Skin of body (tissue), 2 donors: ENCODE results near the gene THADA. TPM values are rescaled to one million over a fixed set of nuclear protein-coding genes. Genes with fewer than 3 reads are reported as not detected.
A peak's percentile ranks its signal among the peaks of the same experiment; 100 is the strongest.

Experiments used
- DNase-seq: peaks from one replicate; lab custom pipeline; 2025; lab: John Stamatoyannopoulos, UW
- total RNA-seq: library from RNA; depleted of rRNA; stranded (reverse); fragments of >200 nt; gene quantifications from one replicate; pipeline ENCODE4 v1.2.3, GENCODE V29; 2014

Gene THADA
- total RNA-seq, 1 donor from 2014 or later, result 43.2 TPM

- peak; percentile 94 for DNase-seq
These were observed 369.3 kb downstream of the THADA start, which contains the start of gene ZFP36L2 for GRCh38 chr2:43226558-43226954. ZFP36L2 (minus strand) TSS chr2:43226606; CDS start chr2:43226315, 291 bp downstream.

DNA sequence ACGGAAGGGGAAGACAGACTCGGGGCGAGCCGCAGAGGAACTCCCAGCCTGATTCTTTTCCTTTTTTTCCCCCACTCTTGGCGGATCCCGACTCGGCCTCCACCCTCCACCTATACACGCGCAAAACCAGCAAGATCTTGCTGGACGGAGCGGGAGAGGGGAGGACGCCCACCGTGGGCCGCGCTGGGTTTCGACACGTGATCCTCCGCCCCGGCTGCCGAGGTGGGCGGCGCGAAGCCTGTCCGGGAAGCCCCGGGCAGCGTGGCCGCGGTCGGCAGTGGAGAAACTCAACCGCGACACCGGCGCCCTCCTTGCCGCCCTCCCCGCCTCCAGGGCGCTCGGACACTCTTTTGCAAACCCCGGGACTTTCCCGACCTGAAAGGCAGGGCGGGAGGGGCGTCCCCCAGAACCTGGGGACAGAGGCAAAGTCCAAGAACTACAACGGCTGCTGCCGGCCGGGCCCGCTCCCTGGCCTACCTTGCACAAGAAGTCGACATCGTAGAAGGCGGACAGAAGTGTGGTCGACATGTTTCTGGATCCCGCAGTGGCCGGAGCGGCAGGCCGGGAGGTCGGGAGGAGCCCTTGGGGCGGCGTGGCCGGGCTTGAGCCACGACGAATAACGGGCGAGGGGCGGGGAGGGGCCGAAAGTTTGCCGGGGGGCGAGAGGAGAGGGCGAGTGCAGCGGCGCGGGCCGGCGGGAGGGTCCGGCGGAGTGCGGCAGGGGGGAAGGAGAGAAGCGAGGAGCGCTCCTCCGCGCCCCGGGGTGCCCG, 369.9 kb downstream of the THADA start:
- no peak for DNase-seq

DNA sequence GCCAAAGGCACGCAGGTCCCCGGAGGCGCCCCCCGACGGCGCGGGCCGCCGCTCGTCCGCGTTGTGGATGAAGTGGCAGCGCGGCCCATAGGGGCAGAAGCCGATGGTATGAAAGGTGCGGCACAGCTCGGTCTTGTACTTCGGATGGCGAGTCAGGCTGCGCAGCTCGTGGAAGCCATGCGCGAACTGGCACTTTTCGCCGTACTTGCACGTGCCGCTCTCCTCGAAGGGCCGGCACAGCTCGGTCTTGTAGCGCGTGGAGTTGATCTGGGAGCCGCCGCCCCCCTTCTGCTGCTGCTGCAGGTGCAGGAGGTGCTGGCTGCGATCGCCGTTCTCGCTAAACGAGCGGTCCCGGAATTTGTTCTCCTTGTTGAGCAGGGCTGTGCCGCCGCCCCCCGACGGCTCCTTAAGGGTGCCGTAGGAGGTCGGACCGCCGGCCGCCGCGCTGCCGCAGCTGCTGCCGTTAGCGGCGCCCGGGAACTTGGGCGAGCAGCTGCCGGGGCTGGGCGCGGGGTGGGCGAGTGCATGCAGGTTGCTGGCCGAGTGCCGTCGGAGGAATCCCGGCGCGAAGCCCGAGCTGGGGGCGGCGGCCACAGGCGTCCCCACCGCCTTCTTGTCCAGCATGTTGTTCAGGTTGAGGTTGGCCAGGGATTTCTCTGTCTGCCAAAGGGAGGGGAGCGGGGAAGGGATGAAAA, 370.6 kb downstream of the THADA start:
- DNase-seq, result peak; percentile 42

DNA sequence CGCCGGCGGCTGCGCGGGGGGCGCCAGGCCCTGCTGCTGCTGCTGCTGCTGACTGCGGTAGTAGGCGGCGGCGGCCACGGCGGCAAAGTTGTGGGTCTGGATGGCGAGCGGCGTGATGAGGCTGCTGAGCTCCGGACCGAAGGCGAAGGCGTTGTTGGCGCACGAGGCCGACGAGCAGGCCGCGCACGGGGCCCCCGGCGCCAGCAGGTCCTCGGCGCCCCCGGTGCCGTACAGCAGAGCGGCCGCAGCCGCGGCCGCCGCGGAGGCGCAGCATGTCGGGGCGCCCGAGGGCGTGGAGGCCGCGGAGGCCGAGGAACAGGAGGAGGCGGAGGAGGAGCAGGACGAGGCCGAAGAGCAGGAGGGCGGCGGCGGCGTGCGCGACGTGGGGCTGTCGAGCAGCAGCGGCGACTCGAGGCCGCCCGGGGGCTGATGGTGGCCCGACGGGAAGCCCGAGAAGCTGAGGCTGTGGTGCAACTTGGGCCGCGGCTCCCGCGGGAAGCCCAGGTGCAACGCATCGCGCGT, 371.2 kb downstream of the THADA start:
- no peak for DNase-seq

DNA sequence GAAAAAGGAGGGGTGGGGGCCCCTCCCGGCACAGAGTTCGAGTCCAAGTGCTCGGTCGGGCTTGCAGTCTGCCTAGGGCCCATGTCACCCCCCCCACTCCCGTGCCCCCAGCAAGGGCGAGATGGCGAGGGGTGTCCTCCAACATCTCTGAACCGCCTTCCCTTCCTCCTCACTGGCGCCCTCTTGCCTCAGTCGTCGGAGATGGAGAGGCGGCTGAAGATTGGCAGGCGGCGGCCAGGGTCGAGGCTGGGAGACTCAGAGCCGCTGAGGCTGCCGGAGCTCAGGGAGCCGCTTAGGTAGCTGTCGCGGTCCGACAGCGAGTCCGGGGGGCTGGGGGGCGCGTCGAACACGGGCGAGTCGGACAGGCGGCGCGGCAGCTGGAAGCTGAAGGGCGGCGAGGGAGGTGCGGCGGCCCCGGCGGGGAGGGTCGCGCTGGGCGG, 371.7 kb downstream of the THADA start:
- peak; percentile 33 for DNase-seq

DNA sequence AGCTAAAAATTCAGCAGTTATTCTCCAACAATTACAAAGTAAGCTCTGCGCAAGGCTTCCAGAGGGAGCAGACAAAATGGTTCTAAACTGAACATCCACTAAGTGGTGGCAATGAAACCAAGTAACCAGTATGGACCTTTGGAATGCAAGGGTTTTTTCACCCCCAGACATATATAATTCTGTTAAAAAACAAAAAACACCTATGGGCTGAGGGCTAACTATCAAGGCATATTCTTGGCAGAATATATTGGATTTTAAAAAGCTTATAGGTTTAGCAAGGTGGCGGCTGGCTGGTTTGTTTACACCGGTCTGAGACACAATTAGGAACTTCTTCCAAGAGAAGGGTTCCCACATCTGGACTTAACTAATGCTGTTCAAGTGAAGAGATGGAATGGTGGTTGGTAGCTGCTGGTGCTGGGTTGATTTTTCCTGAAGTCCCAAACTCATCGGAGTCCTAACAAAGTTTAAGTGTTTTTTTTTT, 372.3 kb downstream of the THADA start:
- DNase-seq, result peak; percentile 52

DNA sequence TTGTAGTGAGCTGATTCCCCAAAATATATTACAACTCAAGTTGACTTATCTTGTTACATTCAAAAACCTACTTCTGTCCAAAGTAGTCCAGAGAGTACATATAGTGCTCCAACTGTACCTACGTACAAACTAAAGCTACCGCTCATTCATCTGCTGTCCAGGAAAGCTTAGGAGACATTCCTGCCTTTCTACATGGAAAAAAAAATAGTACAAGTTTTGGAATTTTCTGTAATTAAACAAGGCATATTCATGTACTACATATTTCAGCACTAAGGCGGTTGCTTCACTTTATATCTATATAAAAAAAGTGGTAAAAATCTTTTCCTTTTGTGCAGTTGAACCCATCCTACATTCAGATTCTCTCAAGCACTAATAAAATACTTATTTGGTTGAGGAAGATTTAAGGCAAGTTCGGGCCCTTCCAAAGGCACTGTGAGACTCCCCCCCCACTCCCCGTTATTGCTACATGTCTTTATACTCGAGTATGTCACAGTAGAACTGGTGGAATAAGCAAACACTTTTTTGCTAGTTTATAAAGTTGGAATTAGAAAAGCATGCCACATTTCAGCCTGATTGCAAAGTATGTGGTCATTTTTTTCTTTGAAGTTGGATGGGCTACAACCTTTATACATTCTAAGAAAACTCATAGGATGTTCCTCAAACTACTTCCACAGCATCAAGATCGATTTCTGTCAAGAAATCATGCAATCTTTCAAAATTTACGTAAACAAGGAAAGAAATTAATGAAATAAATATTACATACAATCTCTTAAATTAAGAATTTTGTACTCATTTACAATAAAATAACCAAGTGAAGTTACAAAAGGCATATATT, 373.1 kb downstream of the THADA start:
- peak; percentile 76 for DNase-seq

DNA sequence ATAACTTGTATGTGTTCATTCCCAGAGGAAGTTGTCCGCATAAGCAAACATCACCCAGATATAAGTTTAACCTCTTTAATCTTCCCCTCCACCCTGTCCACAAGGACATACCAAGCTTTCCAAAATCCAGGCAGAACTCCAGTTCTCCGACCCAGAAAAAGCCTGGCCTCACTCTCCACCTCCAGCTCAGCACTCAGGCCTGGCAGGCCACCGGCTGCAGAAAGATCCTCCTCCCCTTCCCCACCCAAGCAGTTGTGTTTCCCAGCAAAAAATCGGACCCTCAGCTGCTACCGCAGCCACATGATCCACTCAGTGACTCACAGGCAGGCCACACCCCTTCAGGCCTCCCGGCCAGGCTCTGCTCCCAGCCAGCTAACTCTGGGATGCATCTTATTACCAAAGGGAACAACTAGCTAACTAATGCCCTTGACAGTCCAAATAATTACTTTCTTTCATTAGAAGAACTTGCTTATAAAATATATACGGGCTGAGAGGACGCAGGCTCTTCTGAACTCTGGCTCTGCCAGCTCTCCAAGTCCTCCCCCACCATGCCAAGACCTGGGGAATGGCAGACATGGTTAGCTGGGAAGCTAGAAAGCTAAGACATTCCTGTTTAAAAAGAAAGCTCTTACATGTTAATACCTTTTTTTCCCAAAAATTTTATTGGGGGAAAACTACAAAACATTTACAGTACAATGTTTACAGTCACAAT, 373.9 kb downstream of the THADA start:
- DNase-seq, result peak; percentile 98

DNA sequence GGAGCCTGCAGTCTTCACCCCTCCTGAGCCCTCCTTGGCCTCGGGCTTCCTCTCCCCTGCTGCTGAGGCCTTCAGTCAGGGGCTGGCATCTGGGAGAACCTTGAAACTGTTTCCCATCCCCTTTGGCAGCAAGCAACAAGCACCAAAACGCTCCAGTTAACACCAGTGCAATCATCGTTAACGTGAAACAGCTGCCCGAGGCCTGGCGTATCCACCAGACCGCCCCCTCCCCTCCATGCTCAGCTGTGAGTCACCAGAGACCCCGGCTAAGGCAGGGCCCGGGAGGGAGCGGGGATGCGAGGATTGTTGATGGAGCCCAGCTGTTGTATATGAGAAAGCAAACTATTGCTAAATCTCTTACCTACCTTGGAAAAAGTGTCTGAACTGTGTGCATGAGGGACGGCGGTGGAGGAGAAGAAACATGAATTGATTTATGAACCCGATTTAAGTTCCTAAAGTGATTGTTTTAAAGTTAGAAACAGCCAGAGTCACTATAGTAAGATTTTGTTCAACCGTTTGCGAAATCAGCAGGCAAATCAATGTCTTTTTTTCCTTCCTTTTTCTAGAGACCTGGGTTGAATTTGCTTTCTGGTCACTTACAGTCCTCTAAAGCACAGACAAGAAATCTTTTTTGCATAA, 374.6 kb downstream of the THADA start:
- DNase-seq, result peak; percentile 87

GRCh38 chr2:43220760-43221123, 375.1 kb downstream of the THADA start:
- peak; percentile 87 for DNase-seq

DNA sequence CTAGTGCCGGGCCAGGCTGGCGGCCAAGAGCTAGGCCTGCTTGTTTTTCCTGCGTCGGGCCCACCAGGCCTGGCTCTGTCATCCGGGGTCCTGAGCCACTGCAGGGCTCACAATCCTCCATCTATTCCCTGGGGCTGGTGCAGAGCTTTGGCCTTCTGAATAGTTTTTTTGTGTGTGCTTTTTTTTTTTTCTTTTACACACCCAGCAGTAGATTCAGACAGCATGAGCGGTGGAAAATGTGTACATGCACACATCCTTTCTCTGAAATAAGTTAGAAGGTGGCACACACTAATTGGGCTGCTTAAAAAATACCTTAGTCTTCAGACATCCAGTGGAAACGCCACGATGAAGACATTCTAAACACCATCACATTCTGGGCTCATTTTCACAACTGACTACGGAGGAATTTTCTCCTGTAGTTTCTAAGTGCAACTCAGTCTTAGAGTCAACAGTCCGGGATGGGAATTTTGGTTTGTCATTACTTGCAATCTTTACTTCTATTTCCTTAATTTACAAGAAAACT, 375.5 kb downstream of the THADA start:
- DNase-seq, result peak; percentile 82

DNA sequence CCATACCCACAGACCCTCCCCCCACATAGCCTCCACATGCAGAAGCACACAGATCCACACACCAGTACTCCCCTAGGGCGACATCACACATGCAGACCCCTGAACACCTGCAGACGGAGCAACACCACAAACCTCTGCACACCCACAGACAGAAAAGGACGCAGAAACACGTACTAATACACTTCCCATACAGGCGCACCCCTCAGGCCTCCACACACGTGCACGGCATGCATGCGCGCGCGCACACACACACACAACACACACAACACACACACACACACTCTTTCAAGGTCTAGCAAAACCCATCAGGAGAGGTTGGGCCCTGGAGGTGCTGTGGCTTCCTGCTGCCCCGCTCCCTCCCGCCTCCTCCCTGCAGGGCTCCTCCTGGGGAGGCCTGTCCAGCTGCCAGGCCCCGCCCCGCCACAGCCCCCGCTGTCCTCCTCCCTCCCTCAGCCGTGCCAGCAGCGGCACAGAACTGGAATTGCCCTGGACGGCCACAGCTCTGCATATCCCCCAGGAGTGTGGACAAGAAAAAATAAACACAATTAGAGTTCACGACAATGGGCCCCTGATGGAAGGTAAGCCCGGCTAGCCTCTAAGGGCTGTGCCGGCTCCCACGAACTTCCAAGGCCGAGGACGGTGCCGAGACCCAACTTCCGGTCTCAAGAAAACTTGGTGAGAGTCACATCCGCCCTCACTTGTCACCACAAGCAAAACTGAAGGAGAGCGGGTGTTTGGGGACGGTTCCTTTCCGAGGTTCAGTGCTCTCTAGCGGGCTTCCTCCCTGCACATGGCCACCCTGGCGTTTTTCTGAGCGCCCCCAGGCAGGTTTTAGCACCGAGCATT, 376.2 kb downstream of the THADA start:
- peak; percentile 73 for DNase-seq

DNA sequence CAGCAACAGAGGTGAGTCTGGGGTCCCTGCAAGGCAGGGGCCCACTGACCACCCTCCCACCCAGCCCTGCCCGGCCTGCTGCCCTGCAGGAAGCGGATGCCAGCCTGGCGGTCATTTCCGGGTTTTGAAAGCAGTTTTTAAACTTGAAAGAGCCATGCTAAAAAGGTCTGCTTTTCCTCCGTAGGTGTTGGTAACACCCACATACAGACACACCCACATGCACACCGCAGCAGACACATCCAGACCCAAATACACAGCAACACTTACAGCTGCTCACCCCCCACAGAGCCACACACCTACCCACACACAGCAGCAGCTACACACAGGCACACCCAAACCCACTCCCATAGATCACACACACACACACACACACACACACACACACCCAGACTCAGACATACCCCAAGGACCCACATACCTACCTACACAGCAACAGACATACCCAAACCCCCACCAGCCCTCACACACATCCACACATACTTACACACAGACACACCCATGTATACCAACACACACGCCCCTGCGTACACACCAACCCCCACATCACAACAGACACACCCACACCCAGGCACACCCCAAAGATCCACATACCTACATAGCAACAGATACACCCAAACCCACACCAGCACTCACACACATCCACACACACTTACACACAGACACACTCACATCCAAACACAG, 377.0 kb downstream of the THADA start:
- DNase-seq, result peak; percentile 43

GRCh38 chr2:43218155-43218701, 377.6 kb downstream of the THADA start:
- peak; percentile 47 for DNase-seq

DNA sequence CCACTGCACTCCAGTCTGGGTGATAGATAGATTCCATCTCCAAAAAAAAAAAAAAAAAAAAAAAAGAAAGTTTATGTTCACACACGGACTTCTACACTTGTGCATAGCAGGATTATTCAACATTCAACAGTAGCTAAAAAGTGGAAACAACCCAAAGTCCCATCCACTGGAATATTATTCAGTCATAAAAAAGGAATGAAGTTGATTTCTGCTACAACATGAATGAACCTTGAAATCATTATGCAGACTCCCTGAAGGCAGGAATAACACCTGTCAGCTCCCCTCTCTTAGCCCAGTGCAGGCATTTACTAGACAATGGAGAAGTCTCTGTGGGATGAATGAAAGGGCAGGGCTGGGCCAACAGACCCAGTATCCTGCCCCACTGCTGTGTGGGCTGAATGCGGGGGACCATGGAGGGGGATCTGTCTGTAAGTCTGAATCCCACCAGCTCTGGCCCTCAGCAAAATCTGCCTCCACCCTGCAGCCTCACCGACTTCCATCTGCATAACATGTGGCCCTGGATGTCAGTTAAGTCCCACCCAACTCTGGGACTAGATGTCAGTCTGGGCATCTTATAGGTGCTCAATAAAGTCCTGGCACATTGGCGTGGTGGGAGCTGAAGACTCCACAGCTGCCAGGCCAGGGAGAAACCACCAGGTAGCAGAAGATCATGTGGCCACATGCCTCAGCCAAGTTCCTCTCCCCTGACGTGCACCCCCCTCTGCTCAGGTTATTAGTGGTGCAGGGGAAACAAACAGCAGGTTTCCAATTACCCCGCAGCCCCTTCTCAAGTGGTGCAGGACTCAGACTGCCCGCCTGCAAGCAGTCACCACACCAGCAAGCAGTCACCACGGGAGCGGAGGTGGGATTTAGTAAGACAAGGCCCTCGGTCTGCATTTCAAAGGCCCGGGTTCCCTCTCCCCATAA, 378.3 kb downstream of the THADA start:
- no peak for DNase-seq

DNA sequence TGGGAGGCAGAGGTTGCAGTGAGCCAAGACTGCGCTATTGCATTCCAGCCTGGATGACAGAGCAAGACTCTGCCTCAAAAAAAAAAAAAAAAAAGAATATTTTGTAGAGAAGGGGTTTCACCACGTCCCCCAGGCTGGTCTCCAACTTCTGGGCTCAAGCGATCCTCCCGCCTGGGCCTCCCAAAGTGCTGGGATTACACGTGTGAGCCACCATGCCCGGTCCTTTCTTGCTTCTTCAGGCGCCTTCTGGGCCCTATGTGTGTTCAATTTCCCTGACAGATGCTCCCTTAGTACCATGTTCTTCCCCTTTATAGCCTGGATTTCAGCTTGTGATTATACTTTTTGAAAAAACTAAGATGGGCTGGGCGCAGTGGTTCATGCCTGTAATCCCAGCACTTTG, 379.2 kb downstream of the THADA start:
- DNase-seq, result no peak

DNA sequence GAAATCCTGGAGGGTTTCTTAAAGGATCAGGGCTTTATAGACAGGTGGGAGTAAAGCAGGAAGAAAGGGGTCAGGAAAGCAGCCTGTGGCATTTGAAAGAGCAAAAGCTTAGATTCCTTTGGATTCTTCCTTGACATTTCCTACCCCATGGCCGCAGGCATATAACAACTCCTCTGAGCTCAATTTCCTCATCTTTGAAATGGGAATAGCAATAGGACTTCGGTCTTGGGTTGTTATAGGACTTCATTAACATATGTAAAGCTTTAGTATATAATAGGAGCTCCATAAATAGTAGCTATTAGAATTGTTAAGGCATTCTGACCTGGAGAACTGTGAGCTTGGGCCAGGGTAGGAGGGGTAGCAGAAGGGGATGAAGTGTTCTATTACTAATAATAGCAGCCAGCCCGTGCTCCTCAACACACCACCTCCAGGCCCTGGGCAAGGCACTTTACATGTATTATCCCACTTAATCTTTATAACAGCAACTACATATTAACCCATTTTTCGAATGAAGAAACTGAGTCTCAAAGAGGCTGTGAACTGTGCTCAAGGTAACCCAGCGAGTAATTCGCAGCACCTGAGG, 380.1 kb downstream of the THADA start:
- DNase-seq, result no peak
